Transverse colon (tissue), 4 donors: ENCODE measurements around the gene CTAGE4.

ENCODE experiments used
- CTCF ChIP-seq, 5 experiments: fragments of 200-600 bp in 3 of 5; fragments of 450-650 bp in 2 of 5; sonication (generic) in 3 of 5; IDR thresholded peaks; 1 replicate in 2 of 5; 2 replicates in 3 of 5; pipeline ENCODE4 v1.5.1; 2016 to 2017; ENCODE audit warnings: antibody characterized with exemption in 5 of 5, inconsistent platforms in 3 of 5, mild to moderate bottlenecking in 2 of 5, moderate library complexity in 1 of 5
- POLR2A ChIP-seq: fragments of 450-650 bp; IDR thresholded peaks from one replicate; pipeline ENCODE4 v1.6.1; 2016; ENCODE audit warnings: antibody characterized with exemption, mild to moderate bottlenecking, moderate library complexity
- POLR2AphosphoS5 ChIP-seq, 3 donors: sonication (generic); formaldehyde crosslinking; IDR thresholded peaks; one replicate each; pipeline ENCODE4 v1.6.1; 2016; ENCODE audit warnings: antibody characterized with exemption in 3 of 3

- TF ChIP-seq POLR2A, result no peak
- no peak for TF ChIP-seq CTCF (IDR thresholded peaks at IDR 0.05)
- TF ChIP-seq POLR2AphosphoS5 (IDR thresholded peaks at IDR 0.05), result no peak
Observed at GRCh38 chr7:144148224-144148827, 34.9 kb upstream of the CTAGE4 start.
